D721Med (cell line): Measurements from ENCODE around the gene PNPLA1.

Source experiments
- DNase-seq: peaks from one replicate; pipeline ENCODE4 v3.0.0; 2011; ENCODE audit warnings: low spot score; ENCODE audit not compliant: insufficient read length
- FAIRE-seq: peaks from 2 replicates; lab custom pipeline; 2011; peaks lifted over from hg19 to GRCh38; lab: Jason Lieb, UNC
- CTCF ChIP-seq: IDR thresholded peaks from 2 replicates; pipeline ENCODE4 v1.5.1; 2012; ENCODE audit warnings: mild to moderate bottlenecking, control low read depth; ENCODE audit not compliant: insufficient read depth; ENCODE audit errors: missing control alignments

PNPLA1 gene

DNA sequence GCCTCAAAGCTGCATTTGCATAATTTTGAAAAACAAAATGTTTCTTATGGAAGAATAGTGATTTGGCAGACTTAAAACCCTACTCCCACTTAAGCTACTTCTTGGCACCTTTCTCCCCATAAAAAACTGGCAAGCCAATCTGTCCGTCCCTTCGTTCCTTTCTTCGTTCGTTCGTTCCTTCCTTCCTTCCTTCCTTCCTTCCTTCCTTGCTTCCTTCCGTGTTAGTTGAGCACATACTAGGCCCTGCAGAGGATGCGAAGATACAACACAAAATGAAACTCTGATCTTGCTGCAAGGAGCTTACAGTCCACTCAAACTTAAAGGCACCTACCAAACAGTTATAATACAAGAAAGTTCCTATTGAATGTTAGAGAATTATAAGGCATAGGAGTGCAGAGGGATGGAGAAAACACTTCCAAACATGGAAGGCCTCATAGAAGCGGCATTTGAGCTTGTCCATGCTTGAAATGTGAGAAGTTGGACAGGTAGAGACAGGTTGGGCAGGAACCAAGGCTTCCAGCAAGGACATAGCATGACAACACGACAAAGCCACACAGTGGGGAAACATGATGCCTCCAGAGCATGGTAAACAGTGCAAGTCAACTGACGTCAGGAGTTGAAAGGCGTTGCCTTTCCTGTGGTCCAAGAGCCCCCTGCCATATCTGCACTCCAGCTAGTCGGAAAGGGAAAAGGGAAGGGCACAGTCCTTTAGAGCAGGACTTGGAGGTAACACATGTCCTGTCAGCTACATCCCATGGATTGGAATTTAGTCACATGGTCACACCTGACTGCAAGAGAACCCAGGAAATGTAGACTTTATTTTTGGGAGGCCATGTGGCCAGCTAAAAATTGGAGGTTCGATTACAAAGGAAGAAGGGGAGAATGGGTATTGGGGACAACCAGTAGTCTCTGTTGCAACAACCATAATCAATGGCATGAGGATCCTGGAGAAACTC is 7.0 kb downstream of the PNPLA1 start:
- no peak for TF ChIP-seq CTCF
- DNase-seq (no peak), FAIRE-seq (no peak)

DNA sequence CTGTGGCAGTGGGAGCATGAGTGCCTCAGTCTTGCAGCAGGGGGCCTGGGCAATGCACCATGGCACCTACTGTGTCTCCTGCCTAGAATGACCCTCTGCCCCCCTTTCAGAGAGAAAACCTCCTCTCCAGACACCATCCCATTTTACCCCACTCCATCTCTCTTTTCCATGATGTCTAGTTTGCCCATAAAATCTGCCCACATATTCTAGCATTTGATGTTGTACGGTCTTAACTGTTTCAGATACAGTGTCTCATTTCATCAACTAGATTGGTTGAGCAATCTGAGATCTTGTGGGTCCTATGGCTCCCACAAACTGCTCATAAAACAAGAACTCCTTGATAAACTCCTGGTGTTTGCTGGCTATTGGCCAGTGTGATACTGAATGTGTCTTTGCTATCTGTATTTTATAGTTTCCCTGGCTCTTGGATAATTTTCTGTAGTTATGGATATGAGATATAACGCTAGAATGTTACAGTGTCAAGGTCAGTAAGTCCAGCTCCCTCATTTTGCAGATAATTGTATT is 8.1 kb downstream of the PNPLA1 start:
- FAIRE-seq: no peak
- DNase-seq: no peak
- TF ChIP-seq CTCF: no peak

DNA sequence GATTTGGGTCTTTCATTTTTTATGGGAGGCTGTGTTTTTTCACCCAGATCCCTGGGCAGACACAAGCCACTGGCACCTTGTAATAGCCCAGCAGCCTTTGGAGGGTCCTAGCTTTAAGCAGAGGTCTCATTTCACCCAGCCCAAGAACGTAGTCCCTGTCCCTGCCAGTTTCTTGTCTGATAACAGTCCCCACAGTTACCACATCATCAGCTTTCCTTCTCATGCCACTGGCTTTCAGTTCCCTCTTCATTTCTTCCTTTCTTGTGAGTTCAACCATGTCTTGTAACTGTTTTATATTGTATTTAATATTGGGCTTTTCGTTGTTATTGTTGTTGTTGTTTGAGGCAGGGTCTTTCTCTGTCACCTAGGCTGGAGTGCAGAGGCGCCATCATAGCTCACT is 10.6 kb downstream of the PNPLA1 start:
- FAIRE-seq (no peak), DNase-seq (no peak)
- no peak for TF ChIP-seq CTCF

- FAIRE-seq (no peak), DNase-seq (no peak)
These were observed 11.1 kb downstream of the PNPLA1 start for GRCh38 chr6:36280983-36281382.

DNA sequence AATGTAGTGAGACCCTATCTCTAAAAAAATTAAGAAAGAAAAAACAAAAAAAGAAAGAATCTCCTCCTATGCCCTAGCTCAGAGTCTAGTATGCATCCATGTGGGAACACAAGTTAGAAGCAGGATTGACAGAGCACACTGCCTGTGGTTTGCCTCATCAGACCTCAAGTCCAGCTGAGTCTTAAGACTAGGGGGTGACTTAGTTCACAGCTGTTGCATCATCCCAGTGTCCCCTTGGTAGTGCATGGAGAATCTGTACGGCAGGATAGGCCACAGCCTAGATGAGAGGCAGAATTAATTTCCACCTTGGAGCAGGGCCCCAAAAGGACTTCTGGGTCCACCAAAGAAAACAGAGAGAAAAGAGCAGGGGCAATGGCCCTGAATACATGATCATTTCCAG is 13.7 kb downstream of the PNPLA1 start:
- no peak for DNase-seq

More at GRCh38 chr6:36280983-36281382, 11.1 kb downstream of the PNPLA1 start:
- no peak for TF ChIP-seq CTCF

DNA sequence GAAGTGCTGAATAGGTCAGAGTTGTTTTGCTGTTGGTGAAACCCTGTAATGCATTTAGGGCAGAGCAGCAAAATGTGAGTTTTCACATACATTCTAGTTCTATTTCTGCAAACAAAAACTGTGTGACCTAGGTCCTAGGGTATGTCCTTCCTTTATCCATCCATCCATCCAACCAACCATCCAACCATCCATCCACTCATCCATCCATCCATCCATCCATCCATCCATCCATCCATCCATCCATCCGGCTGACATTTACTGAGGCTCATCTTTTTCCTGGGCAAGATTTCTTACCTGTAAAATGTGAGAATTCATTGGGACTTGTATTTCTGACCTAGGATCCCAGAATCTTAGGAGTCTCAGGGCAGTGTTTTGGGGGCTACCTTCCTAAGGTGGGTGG is 14.5 kb downstream of the PNPLA1 start:
- FAIRE-seq: no peak
- DNase-seq: no peak
- no peak for TF ChIP-seq CTCF

More for the DNA sequence above, 13.7 kb downstream of the PNPLA1 start:
- no peak for TF ChIP-seq CTCF
- no peak for FAIRE-seq
